ENCODE measurements around the gene ZNF20.

Gene ZNF20

DNA sequence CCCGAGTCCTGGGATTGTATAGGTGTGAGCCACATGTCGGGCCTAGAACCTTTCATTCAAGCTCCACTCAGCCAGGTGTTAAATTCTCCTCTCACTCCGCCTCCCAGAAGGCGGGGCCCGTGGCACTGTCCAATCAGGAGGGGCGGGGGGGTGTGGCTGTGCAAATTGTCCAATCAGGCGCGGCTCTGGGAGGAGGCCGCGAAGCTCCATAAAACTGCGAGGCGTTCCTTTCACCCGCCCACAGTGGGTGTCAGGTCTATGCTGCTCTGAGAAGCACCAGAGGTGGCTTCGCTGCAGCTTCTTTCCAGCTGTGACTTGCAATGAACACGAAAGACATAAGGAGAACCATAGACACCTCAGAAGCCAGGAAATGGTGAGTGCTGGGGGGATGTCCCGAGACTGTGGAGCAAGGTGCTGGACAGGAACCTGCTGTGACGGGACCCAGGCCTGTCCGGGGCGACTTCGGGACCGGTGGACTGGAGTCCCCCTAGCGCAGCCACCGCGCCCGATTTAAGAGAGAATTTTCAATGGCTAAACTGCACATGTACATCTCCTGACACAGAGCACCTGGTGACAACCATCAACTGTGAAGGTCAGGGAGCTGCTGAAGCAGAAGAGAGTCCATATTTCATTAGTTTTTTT lies 19.7 kb upstream of the ZNF20 start:
- DNase-seq (ENCODE audit: extremely low read depth, low read depth) = no peak
- TF ChIP-seq, protein P1, sequence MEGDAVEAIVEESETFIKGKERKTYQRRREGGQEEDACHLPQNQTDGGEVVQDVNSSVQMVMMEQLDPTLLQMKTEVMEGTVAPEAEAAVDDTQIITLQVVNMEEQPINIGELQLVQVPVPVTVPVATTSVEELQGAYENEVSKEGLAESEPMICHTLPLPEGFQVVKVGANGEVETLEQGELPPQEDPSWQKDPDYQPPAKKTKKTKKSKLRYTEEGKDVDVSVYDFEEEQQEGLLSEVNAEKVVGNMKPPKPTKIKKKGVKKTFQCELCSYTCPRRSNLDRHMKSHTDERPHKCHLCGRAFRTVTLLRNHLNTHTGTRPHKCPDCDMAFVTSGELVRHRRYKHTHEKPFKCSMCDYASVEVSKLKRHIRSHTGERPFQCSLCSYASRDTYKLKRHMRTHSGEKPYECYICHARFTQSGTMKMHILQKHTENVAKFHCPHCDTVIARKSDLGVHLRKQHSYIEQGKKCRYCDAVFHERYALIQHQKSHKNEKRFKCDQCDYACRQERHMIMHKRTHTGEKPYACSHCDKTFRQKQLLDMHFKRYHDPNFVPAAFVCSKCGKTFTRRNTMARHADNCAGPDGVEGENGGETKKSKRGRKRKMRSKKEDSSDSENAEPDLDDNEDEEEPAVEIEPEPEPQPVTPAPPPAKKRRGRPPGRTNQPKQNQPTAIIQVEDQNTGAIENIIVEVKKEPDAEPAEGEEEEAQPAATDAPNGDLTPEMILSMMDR (IDR thresholded peaks at IDR 0.05; ENCODE audit: low read depth, low read length) = no peak

DNA sequence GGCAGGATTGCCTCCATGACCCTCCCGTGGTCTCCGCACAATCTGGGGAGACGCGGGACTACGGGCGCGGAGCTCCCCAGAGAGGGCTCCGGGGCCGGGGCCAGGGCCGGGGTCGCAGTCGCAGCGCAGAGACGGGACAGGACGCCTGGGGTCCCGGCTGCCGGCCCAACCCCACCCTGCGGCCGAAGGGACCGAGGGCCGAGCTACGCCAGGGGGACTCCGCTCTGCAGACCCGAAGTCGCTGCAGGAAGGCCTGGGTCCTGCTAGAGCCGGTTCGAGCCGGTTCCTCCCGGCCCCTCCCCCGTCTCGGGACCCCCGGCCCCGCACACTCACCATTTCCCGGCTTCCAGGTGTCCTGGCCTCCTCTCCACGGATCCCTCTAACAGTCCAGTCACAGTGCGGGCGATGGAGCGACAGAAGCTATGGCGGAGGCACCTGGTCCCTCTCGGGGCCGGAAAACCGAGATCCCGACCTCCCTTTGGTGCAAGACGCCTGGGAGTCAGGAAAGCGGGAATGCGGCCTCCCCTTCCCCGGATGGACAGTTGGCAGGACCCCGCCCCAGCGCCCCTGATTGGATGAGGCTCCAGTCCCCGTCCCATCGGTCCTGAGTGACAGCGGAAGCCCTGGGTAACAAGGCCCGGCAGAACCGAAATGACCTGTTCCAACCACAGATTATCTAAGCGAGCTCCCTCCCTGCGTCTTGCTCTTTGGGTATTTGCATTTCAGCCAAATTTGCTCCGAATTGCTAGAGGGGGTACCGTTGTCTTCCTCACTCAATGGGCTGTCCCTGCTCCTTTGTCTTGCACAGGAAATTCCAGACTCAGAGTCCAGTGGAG lies 16.3 kb upstream of the ZNF20 start, which contains the start of gene ZNF625:
Gene ZNF625, minus strand, starts transcription at position 512 of the 836 bp plus-strand sequence. Its CDS starts 176 bp downstream, at position 336.
- peak; percentile 65 for DNase-seq (ENCODE audit: extremely low read depth, low read depth)
- TF ChIP-seq, protein P1 (IDR thresholded peaks at IDR 0.05; ENCODE audit: low read depth, low read length) = no peak

DNA sequence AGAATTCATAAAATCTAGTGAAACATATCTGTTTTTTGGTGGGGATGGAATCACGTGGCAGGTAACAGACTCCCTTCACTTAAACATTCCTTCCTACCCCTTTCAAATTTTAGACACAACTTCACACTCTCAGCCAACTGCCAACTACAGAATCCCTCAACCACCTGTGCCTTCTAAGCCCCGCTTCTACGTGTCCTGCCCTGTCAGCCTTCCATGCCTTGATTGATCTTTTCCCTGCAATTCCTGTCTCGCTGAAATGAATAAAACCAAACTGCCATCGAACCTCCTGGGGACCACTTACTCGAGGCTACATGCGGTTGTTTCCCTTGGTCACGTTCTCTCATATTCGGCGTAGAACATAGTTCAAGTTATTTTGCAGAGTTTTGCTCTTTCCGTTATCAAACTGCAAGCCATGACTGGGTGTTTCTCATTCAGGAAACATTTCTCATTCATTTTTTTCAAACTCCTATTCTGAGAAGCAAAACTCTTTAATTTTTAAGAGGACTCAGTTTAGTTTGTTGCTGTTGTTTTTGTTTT lies 15.2 kb upstream of the ZNF20 start:
- TF ChIP-seq, protein P1 (IDR thresholded peaks at IDR 0.05; ENCODE audit: low read depth, low read length) = no peak
- no peak for DNase-seq (ENCODE audit: extremely low read depth, low read depth)

DNA sequence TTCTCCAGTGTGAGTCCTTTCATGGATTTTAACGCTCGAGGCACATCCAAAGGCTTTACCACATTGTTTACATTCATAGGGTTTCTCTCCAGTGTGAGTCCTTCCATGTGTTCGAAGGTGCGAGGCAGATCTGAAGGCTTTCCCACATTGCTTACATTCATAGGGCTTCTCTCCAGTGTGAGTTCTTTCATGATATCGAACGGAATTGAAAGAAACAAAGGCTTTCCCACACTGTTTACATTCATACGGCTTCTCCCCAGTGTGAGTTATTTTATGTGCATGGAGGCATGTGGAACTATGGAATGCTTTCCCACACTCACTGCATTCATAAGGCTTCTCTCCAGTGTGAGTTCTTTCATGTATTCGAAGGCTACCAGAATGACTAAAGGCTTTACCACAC lies 5.2 kb upstream of the ZNF20 start:
- TF ChIP-seq, protein P1 (IDR thresholded peaks at IDR 0.05; ENCODE audit: low read depth, low read length) = no peak
- DNase-seq (ENCODE audit: extremely low read depth, low read depth) = no peak

DNA sequence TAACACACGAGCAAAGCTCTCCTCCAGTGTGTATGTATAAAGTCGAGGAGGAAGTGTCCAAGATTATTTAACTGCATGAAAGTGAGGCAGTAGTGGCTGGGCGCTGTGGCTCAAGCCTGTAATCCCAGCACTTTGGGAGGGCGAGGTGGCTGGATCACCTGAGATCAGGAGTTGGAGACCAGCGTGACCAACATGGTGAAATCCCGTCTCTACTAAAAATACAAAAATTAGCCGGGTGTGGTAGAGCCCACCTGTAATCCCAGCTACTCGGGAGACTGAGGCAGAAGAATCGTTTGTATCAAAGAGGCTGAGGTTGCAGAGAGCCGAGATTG lies 1.2 kb upstream of the ZNF20 start:
- no peak for DNase-seq (ENCODE audit: extremely low read depth, low read depth)
- TF ChIP-seq, protein P1 (IDR thresholded peaks at IDR 0.05; ENCODE audit: low read depth, low read length) = no peak

DNA sequence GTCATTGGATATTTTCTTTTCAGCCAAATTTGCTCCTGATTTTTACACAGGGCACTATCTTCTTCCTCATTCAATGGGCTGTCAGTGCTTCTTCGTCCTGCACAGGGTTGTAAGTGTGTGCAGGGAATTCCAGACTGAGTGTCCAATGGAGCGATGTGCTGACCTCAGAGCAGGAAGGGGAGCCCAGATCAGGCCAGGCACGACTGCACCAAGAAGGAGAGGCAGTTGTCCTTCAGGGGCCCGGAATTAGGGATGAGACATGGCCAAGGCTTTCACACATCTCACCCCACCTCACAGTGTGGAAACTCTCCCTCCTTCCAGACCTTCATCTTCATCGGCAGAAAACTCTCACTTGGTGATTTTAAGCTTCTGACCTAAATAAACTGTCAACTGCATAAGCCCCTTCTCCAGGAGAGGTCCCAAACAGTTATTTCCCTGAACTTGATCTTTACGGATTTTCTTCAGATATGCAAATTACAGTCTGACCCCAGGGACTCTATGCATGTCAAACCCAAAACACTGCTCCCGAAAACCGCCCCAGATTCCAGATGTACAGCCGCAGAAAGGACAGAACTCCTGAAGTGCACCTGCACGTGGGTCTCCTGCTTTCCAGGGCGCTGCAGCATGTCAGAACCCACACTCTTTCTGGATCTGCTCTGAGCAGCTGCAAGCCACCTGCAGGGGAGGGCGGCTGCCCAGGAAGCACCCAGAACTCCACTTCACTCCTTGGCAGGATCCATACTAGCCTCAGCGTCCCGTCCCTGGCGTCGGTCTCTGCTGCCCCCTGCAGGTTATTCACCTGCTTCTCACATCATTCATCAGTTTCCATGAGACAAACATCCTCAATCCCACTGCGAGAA lies 625 bp upstream of the ZNF20 start:
- peak; percentile 55 for DNase-seq (ENCODE audit: extremely low read depth, low read depth)
- TF ChIP-seq, protein P1 (IDR thresholded peaks at IDR 0.05; ENCODE audit: low read depth, low read length) = peak; percentile 89

Data from AG09319 (cell line).